Vagina (tissue), 2 donors: ENCODE data around the gene SEMA6A. TPM values are rescaled to one million over a fixed set of nuclear protein-coding genes. Genes with fewer than 3 reads are reported as not detected.

Experiments
- DNase-seq, 2 donors: peaks; one replicate each; pipeline ENCODE4 v3.0.0-alpha.2; 2017; ENCODE audit errors: extremely low spot score in 2 of 2
- H3K27ac ChIP-seq: fragments of 200-600 bp; sonication (generic); one replicate; pipeline ENCODE4 v1.5.1; 2019
- H3K27me3 ChIP-seq: fragments of 200-600 bp; sonication (generic); one replicate; pipeline ENCODE4 v1.5.1; 2019
- H3K36me3 ChIP-seq, 2 donors: fragments of 200-600 bp; sonication (generic); one replicate each; pipeline ENCODE4 v1.5.1; 2017 to 2019
- H3K4me1 ChIP-seq: fragments of 200-600 bp; sonication (generic); one replicate; pipeline ENCODE4 v1.5.1; 2019
- H3K4me3 ChIP-seq, 2 donors: fragments of 200-600 bp; sonication (generic); 1 replicate in 1 of 2; 2 replicates in 1 of 2; pipeline ENCODE4 v1.5.1; 2016 to 2019
- H3K9me3 ChIP-seq: fragments of 200-600 bp; sonication (generic); one replicate; pipeline ENCODE4 v1.5.1; 2019
- CTCF ChIP-seq, 3 experiments: fragments of 450-650 bp in 2 of 3; fragments of 200-600 bp in 1 of 3; sonication (generic) in 1 of 3; IDR thresholded peaks; one replicate each; pipeline ENCODE4 v1.5.1; 2017 to 2019; ENCODE audit warnings: antibody characterized with exemption in 3 of 3, mild to moderate bottlenecking in 2 of 3, moderate library complexity in 2 of 3
- POLR2A ChIP-seq, 2 donors: fragments of 450-650 bp; IDR thresholded peaks; one replicate each; pipeline ENCODE4 v1.6.1; 2017; ENCODE audit warnings: antibody characterized with exemption in 2 of 2, mild to moderate bottlenecking in 2 of 2, moderate library complexity in 2 of 2
- POLR2AphosphoS5 ChIP-seq, 2 donors: sonication (generic); formaldehyde crosslinking; IDR thresholded peaks; one replicate each; pipeline ENCODE4 v1.9.0; 2017; ENCODE audit warnings: antibody characterized with exemption in 2 of 2, mild to moderate bottlenecking in 2 of 2, low read depth in 1 of 2; ENCODE audit not compliant: insufficient read depth in 1 of 2
- intact Hi-C: fragments of 100-400 bp; cut with DNase I; formaldehyde crosslinking; loops from one replicate; pipeline ENCODE4 v1.15.1; 2023
- total RNA-seq: library from RNA; depleted of rRNA; stranded (reverse); fragments of >200 nt; gene quantifications from one replicate; pipeline ENCODE4 v1.2.3, GENCODE V29; 2016

Gene SEMA6A
- total RNA-seq, 1 donor from 2014 or later, result 28.7 TPM

GRCh38 chr5:116459301-116459700 lies 115.3 kb downstream of the SEMA6A start:
- DNase-seq, result no peak
- Histone ChIP-seq H3K36me3 (no peaks in the 10 kb centered on the region), H3K4me1 (peaks cover 1% of the 10 kb centered on the region), H3K9me3 (no peaks in the 10 kb centered on the region), H3K4me3 (no peak overlapping the region), H3K27ac (no peak overlapping the region), H3K27me3 (no peaks in the 10 kb centered on the region)
- TF ChIP-seq POLR2AphosphoS5 (IDR thresholded peaks at IDR 0.05; ENCODE audit: insufficient read depth in 1 of 2, low read depth in 1 of 2) (no peak), CTCF (IDR thresholded peaks at IDR 0.05) (no peak), POLR2A (IDR thresholded peaks at IDR 0.05) (no peak)
- intact Hi-C loops, result no loop called here

GRCh38 chr5:116457062-116457461 lies 117.6 kb downstream of the SEMA6A start:
- no peak for DNase-seq
- Histone ChIP-seq H3K4me3 (no peak overlapping the region), H3K36me3 (no peaks in the 10 kb centered on the region), H3K27me3 (no peaks in the 10 kb centered on the region), H3K27ac (no peak overlapping the region), H3K9me3 (no peaks in the 10 kb centered on the region), H3K4me1 (peaks cover 6% of the 10 kb centered on the region)
- intact Hi-C loops, result no loop called here
- no peak for TF ChIP-seq POLR2A (IDR thresholded peaks at IDR 0.05)

- intact Hi-C loops, result no loop called here
- H3K27ac ChIP-seq, result no peak overlapping the region
Observed at GRCh38 chr5:116456036-116456435, 118.6 kb downstream of the SEMA6A start.

GRCh38 chr5:116455061-116455460 lies 119.6 kb downstream of the SEMA6A start:
- Histone ChIP-seq H3K27me3 (no peaks in the 10 kb centered on the region), H3K4me1 (peaks cover 6% of the 10 kb centered on the region), H3K9me3 (no peaks in the 10 kb centered on the region), H3K4me3 (no peak overlapping the region), H3K27ac (no peak overlapping the region), H3K36me3 (no peaks in the 10 kb centered on the region)
- TF ChIP-seq POLR2AphosphoS5 (IDR thresholded peaks at IDR 0.05; ENCODE audit: insufficient read depth in 1 of 2, low read depth in 1 of 2), result no peak
- DNase-seq, result no peak
- intact Hi-C loops, result no loop called here

More at GRCh38 chr5:116456036-116456435, 118.6 kb downstream of the SEMA6A start:
- H3K27me3 ChIP-seq, result no peaks in the 10 kb centered on the region
- no peak for DNase-seq
- H3K9me3 ChIP-seq, result no peaks in the 10 kb centered on the region
- no peaks in the 10 kb centered on the region for H3K36me3 ChIP-seq
- peaks cover 6% of the 10 kb centered on the region for H3K4me1 ChIP-seq
- no peak overlapping the region for H3K4me3 ChIP-seq
- TF ChIP-seq POLR2A (IDR thresholded peaks at IDR 0.05), result no peak
- no peak for TF ChIP-seq POLR2AphosphoS5 (IDR thresholded peaks at IDR 0.05; ENCODE audit: insufficient read depth in 1 of 2, low read depth in 1 of 2)
- TF ChIP-seq CTCF (IDR thresholded peaks at IDR 0.05), result no peak

- H3K4me3 ChIP-seq, result no peak overlapping the region
- H3K27me3 ChIP-seq, result no peaks in the 10 kb centered on the region
- peaks cover 6% of the 10 kb centered on the region for H3K4me1 ChIP-seq
- no peak for TF ChIP-seq POLR2A (IDR thresholded peaks at IDR 0.05)
- TF ChIP-seq POLR2AphosphoS5 (IDR thresholded peaks at IDR 0.05; ENCODE audit: insufficient read depth in 1 of 2, low read depth in 1 of 2), result no peak
- no peak for TF ChIP-seq CTCF (IDR thresholded peaks at IDR 0.05)
- DNase-seq, result no peak
- H3K9me3 ChIP-seq, result no peaks in the 10 kb centered on the region
- intact Hi-C loops, result no loop called here
- H3K27ac ChIP-seq, result no peak overlapping the region
- H3K36me3 ChIP-seq, result no peaks in the 10 kb centered on the region
Observed at GRCh38 chr5:116454417-116454927, 120.2 kb downstream of the SEMA6A start.

GRCh38 chr5:116453988-116454411 lies 120.6 kb downstream of the SEMA6A start:
- H3K9me3 ChIP-seq, result no peaks in the 10 kb centered on the region
- no peak overlapping the region for H3K4me3 ChIP-seq
- TF ChIP-seq CTCF (IDR thresholded peaks at IDR 0.05) (no peak), POLR2AphosphoS5 (IDR thresholded peaks at IDR 0.05; ENCODE audit: insufficient read depth in 1 of 2, low read depth in 1 of 2) (no peak), POLR2A (IDR thresholded peaks at IDR 0.05) (no peak)
- no peaks in the 10 kb centered on the region for H3K27me3 ChIP-seq
- no peak overlapping the region for H3K27ac ChIP-seq
- no peak for DNase-seq
- no peaks in the 10 kb centered on the region for H3K36me3 ChIP-seq
- intact Hi-C loops, result no loop called here
- peaks cover 6% of the 10 kb centered on the region for H3K4me1 ChIP-seq
